ENCODE results near the gene EYA4.

EYA4 gene

DNA sequence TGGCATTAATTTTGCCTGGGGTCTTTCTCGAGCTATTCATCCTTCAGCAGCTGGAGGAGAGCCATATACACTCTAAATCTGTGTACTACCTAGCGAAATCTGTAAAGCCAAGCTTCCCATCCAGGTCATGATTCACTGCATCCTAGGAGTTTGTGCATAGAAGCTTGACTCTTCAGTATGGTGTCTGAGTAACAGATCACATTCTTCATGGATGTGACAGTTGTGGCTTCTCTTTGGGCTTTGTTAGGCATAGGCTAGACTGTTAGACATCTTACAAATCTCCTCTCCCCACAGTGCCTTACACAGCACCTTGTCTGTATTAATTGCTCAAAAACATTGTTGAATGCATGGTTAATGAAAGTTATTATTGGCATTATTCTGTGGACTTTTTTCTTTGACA, 177.0 kb downstream of the EYA4 start:
- Histone ChIP-seq H3F3A (ENCODE audit: insufficient read depth, low read length) (no peaks in the 10 kb centered on the region), H3K27me3 (replicated peaks; ENCODE audit: insufficient read depth, low read length) (no peaks in the 10 kb centered on the region), H3K27ac (ENCODE audit: low read length) (no peak overlapping the region), H3K4me2 (ENCODE audit: low read depth, low read length) (no peak overlapping the region), H4K20me1 (ENCODE audit: insufficient read depth, low read length) (no peaks in the 10 kb centered on the region), H3K4me3 (ENCODE audit: low read length) (no peak overlapping the region), H3K9ac (ENCODE audit: low read length) (no peak overlapping the region), H2AFZ (ENCODE audit: low read length) (no peak overlapping the region), H3K9me2 (replicated peaks; ENCODE audit: insufficient read depth, low read length) (no peaks in the 10 kb centered on the region), H3K36me3 (replicated peaks; ENCODE audit: insufficient read depth, low read length) (no peaks in the 10 kb centered on the region), H3K9me3 (replicated peaks; ENCODE audit: insufficient read depth, low read length) (no peaks in the 10 kb centered on the region), H3K4me1 (ENCODE audit: low read length) (no peaks in the 10 kb centered on the region), H3K79me2 (ENCODE audit: low read length) (no peaks in the 10 kb centered on the region)
- TF ChIP-seq, protein P1, sequence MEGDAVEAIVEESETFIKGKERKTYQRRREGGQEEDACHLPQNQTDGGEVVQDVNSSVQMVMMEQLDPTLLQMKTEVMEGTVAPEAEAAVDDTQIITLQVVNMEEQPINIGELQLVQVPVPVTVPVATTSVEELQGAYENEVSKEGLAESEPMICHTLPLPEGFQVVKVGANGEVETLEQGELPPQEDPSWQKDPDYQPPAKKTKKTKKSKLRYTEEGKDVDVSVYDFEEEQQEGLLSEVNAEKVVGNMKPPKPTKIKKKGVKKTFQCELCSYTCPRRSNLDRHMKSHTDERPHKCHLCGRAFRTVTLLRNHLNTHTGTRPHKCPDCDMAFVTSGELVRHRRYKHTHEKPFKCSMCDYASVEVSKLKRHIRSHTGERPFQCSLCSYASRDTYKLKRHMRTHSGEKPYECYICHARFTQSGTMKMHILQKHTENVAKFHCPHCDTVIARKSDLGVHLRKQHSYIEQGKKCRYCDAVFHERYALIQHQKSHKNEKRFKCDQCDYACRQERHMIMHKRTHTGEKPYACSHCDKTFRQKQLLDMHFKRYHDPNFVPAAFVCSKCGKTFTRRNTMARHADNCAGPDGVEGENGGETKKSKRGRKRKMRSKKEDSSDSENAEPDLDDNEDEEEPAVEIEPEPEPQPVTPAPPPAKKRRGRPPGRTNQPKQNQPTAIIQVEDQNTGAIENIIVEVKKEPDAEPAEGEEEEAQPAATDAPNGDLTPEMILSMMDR (IDR thresholded peaks at IDR 0.05; ENCODE audit: low read length) = no peak
- TF ChIP-seq EZH2phosphoT487 (IDR thresholded peaks at IDR 0.05; ENCODE audit: low read length) = no peak
- no peak for TF ChIP-seq EZH2 (optimal IDR thresholded peaks at IDR 0.05; ENCODE audit: low read depth, low read length)
- no peak for DNase-seq

DNA sequence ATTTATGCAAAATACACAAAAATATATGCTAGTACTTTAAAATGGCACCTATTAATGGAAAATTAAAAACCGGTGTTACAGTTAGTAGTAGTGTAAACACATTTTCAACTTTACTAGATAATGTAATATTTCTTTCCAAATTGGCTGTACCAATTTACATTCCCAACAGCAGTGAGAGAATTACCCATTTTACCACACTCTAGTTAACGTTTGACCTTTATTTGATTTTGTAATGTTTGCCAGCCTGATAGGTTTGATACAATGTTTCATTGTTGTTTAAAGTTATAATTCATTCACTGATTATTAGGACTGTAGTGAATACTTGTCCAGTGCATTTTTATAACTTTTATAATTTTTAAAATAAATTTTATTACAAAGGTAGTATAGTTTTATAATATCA, 182.1 kb downstream of the EYA4 start:
- no peaks in the 10 kb centered on the region for H3K27me3 ChIP-seq (replicated peaks; ENCODE audit: insufficient read depth, low read length)
- no peak overlapping the region for H3K4me2 ChIP-seq (ENCODE audit: low read depth, low read length)
- H3K36me3 ChIP-seq (replicated peaks; ENCODE audit: insufficient read depth, low read length) = no peaks in the 10 kb centered on the region
- H3K27ac ChIP-seq (ENCODE audit: low read length) = no peak overlapping the region
- no peak overlapping the region for H2AFZ ChIP-seq (ENCODE audit: low read length)
- TF ChIP-seq, protein P1 (IDR thresholded peaks at IDR 0.05; ENCODE audit: low read length) = no peak
- TF ChIP-seq EZH2 (optimal IDR thresholded peaks at IDR 0.05; ENCODE audit: low read depth, low read length) (no peak), EZH2phosphoT487 (IDR thresholded peaks at IDR 0.05; ENCODE audit: low read length) (no peak)
- no peak for DNase-seq
- H3K9ac ChIP-seq (ENCODE audit: low read length) = no peak overlapping the region
- no peaks in the 10 kb centered on the region for H3K9me3 ChIP-seq (replicated peaks; ENCODE audit: insufficient read depth, low read length)
- no peak overlapping the region for H3K4me3 ChIP-seq (ENCODE audit: low read length)
- no peaks in the 10 kb centered on the region for H3K4me1 ChIP-seq (ENCODE audit: low read length)
- no peaks in the 10 kb centered on the region for H3K9me2 ChIP-seq (replicated peaks; ENCODE audit: insufficient read depth, low read length)
- no peaks in the 10 kb centered on the region for H3K79me2 ChIP-seq (ENCODE audit: low read length)
- no peaks in the 10 kb centered on the region for H3F3A ChIP-seq (ENCODE audit: insufficient read depth, low read length)
- no peaks in the 10 kb centered on the region for H4K20me1 ChIP-seq (ENCODE audit: insufficient read depth, low read length)

DNA sequence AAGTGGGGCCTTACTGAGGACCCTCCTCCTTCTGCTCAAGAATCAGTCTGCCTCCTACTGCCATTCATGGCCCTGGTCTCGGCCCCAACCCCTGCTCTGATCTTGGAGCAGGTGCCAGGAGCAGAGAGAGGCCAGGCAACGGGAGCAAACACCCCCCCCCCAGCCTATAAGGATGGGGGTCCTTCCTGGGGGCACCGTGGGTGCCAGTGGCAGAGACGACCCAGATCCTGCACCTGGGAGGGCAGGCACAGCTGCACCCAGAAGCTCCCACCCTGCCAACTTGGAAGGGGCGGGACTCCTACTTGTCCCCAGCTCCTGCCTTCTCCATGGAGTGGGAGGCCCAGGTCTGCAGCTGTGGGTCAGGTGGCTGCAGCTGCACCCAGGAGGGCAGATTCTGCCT, 183.2 kb downstream of the EYA4 start:
- Histone ChIP-seq H4K20me1 (ENCODE audit: insufficient read depth, low read length) (no peaks in the 10 kb centered on the region), H3K4me1 (ENCODE audit: low read length) (no peaks in the 10 kb centered on the region), H2AFZ (ENCODE audit: low read length) (no peak overlapping the region), H3K36me3 (replicated peaks; ENCODE audit: insufficient read depth, low read length) (no peaks in the 10 kb centered on the region), H3K9me2 (replicated peaks; ENCODE audit: insufficient read depth, low read length) (no peaks in the 10 kb centered on the region), H3F3A (ENCODE audit: insufficient read depth, low read length) (no peaks in the 10 kb centered on the region), H3K4me2 (ENCODE audit: low read depth, low read length) (no peak overlapping the region), H3K27me3 (replicated peaks; ENCODE audit: insufficient read depth, low read length) (no peaks in the 10 kb centered on the region), H3K4me3 (ENCODE audit: low read length) (no peak overlapping the region), H3K9ac (ENCODE audit: low read length) (no peak overlapping the region), H3K79me2 (ENCODE audit: low read length) (no peaks in the 10 kb centered on the region), H3K9me3 (replicated peaks; ENCODE audit: insufficient read depth, low read length) (no peaks in the 10 kb centered on the region), H3K27ac (ENCODE audit: low read length) (no peak overlapping the region)
- TF ChIP-seq EZH2 (optimal IDR thresholded peaks at IDR 0.05; ENCODE audit: low read depth, low read length) (no peak), EZH2phosphoT487 (IDR thresholded peaks at IDR 0.05; ENCODE audit: low read length) (no peak)
- TF ChIP-seq, protein P1 (IDR thresholded peaks at IDR 0.05; ENCODE audit: low read length) = no peak
- DNase-seq = no peak

Data from MM.1S (cell line).